Caco-2 (cell line): ENCODE data around the gene CPED1. TPM values are rescaled to one million over a fixed set of nuclear protein-coding genes. Genes with fewer than 3 reads are reported as not detected.

Source experiments
- BruUV-seq: library from RNA; stranded (reverse); fragments of 400-500 nt; replicated peaks from 2 replicates; lab custom pipeline; 2021; lab: Mats Ljungman, UMichigan
- CTCF ChIA-PET: fragments of 300-600 bp; sonication (Branson Sonifier 250); formaldehyde crosslinking; loops from one replicate; lab custom pipeline; 2022; ENCODE audit warnings: antibody characterized with exemption; lab: Charles Lee
- POLR2A ChIA-PET: fragments of 300-600 bp; sonication (Branson Sonifier 250); formaldehyde crosslinking; loops from one replicate; lab custom pipeline; 2022; ENCODE audit warnings: antibody characterized with exemption; lab: Charles Lee
- DNase-seq, 2 experiments: peaks; one replicate each; pipeline versions ENCODE4 v3.0.0 to v3.0.0-alpha.2; 2020 to 2022
- H3K27me3 ChIP-seq: replicated peaks from 2 replicates; pipeline ENCODE4 v1.6.0; 2011; ENCODE audit warnings: low read length; ENCODE audit not compliant: control insufficient read depth, insufficient read depth
- H3K36me3 ChIP-seq: 2 replicates; pipeline ENCODE4 v1.5.1; 2011; ENCODE audit warnings: low read length; ENCODE audit not compliant: control insufficient read depth, insufficient read depth
- H3K4me1 ChIP-seq: fragments of 250-450 bp; sonication (Bioruptor Pico); 2 replicates; pipeline ENCODE4 v1.5.1; 2020; ENCODE audit warnings: mild to moderate bottlenecking
- H3K4me3 ChIP-seq: 2 replicates; pipeline ENCODE4 v1.5.1; 2011; ENCODE audit warnings: low read depth, mild to moderate bottlenecking, control low read depth, low read length
- H3K9me3 ChIP-seq: fragments of 250-450 bp; sonication (Bioruptor Pico); 2 replicates; pipeline ENCODE4 v1.5.1; 2020; ENCODE audit warnings: mild to moderate bottlenecking, moderate library complexity
- H3K27ac Mint-ChIP-seq: one replicate; pipeline ENCODE4 v1.8.0; 2022; ENCODE audit warnings: mixed read lengths; ENCODE audit not compliant: unreplicated experiment
- H3K27me3 Mint-ChIP-seq: one replicate; pipeline ENCODE4 v1.8.0; 2022; ENCODE audit warnings: mixed read lengths; ENCODE audit not compliant: insufficient read depth, unreplicated experiment
- H3K36me3 Mint-ChIP-seq: one replicate; pipeline ENCODE4 v1.8.0; 2022; ENCODE audit warnings: mild to moderate bottlenecking, mixed read lengths; ENCODE audit not compliant: insufficient read depth, unreplicated experiment
- H3K4me1 Mint-ChIP-seq: one replicate; pipeline ENCODE4 v1.8.0; 2022; ENCODE audit warnings: low read depth, mixed read lengths; ENCODE audit not compliant: unreplicated experiment
- H3K4me3 Mint-ChIP-seq: one replicate; pipeline ENCODE4 v1.8.0; 2022; ENCODE audit warnings: mild to moderate bottlenecking, moderate library complexity, mixed read lengths; ENCODE audit not compliant: unreplicated experiment
- H3K9me3 Mint-ChIP-seq: one replicate; pipeline ENCODE4 v1.8.0; 2022; ENCODE audit warnings: mixed read lengths; ENCODE audit not compliant: unreplicated experiment
- intact Hi-C: fragments of 100-400 bp; cut with micrococcal nuclease; formaldehyde crosslinking; loops from one replicate; pipeline ENCODE4 v1.10.0; 2022; ENCODE audit not compliant: unreplicated experiment
- total RNA-seq: library from RNA; stranded (reverse); gene quantifications from 2 replicates; pipeline ENCODE4 v1.2.3, GENCODE V29; 2022
- TF ChIP-seq, protein P1 (sequence below), 2 experiments: fragments of 200-600 bp in 1 of 2; IDR thresholded peaks; 1 replicate in 1 of 2; 2 replicates in 1 of 2; pipeline versions ENCODE4 v1.5.1 to v1.8.0; 2011 to 2022; ENCODE audit warnings: antibody characterized with exemption in 1 of 2, control low read depth in 1 of 2, inconsistent platforms in 1 of 2, low read depth in 1 of 2, low read length in 1 of 2, mild to moderate bottlenecking in 1 of 2, moderate library complexity in 1 of 2; ENCODE audit not compliant: insufficient read depth in 1 of 2, severe bottlenecking in 1 of 2, unreplicated experiment in 1 of 2

The CPED1 gene
- total RNA-seq, 1 experiment from 2014 or later = 0.23 TPM

DNA sequence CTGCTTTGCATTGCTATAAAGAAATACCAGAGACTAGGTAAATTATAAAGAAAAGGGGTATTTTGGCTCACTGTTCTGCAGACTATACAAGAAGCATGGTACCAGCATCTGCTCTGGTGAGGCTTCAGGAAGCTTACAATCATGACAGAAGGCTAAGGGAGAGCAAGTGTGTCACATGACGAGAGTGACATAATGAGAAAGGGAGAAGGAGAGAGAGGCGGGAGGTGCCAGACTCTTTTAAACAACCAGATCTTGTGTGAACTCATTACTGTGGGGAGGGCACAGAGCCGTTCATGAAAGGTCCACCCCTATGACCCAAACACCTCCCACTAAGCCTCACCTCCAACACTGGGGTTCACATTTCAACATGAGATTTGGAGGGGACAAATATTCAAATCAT, 281.3 kb downstream of the CPED1 start:
- no TSS peak for BruUV-seq
- Mint-ChIP-seq H3K36me3 (no peaks in the 10 kb centered on the region), H3K27ac (no peak overlapping the region), H3K4me3 (no peak overlapping the region), H3K27me3 (peaks cover 4% of the 10 kb centered on the region), H3K9me3 (no peaks in the 10 kb centered on the region), H3K4me1 (no peaks in the 10 kb centered on the region)
- no peak for DNase-seq
- TF ChIP-seq, protein P1, sequence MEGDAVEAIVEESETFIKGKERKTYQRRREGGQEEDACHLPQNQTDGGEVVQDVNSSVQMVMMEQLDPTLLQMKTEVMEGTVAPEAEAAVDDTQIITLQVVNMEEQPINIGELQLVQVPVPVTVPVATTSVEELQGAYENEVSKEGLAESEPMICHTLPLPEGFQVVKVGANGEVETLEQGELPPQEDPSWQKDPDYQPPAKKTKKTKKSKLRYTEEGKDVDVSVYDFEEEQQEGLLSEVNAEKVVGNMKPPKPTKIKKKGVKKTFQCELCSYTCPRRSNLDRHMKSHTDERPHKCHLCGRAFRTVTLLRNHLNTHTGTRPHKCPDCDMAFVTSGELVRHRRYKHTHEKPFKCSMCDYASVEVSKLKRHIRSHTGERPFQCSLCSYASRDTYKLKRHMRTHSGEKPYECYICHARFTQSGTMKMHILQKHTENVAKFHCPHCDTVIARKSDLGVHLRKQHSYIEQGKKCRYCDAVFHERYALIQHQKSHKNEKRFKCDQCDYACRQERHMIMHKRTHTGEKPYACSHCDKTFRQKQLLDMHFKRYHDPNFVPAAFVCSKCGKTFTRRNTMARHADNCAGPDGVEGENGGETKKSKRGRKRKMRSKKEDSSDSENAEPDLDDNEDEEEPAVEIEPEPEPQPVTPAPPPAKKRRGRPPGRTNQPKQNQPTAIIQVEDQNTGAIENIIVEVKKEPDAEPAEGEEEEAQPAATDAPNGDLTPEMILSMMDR (IDR thresholded peaks at IDR 0.05; ENCODE audit: insufficient read depth in 1 of 2, low read depth in 1 of 2, low read length in 1 of 2, severe bottlenecking in 1 of 2, unreplicated experiment in 1 of 2) = no peak
- H3K36me3 ChIP-seq = no peaks in the 10 kb centered on the region
- H3K4me1 ChIP-seq = no peaks in the 10 kb centered on the region
- no peaks in the 10 kb centered on the region for H3K9me3 ChIP-seq
- intact Hi-C loops = no loop called here
- ChIA-PET POLR2A (no interaction called here), CTCF (no interaction called here)
- no peak overlapping the region for H3K4me3 ChIP-seq
- H3K27me3 ChIP-seq = no peaks in the 10 kb centered on the region

DNA sequence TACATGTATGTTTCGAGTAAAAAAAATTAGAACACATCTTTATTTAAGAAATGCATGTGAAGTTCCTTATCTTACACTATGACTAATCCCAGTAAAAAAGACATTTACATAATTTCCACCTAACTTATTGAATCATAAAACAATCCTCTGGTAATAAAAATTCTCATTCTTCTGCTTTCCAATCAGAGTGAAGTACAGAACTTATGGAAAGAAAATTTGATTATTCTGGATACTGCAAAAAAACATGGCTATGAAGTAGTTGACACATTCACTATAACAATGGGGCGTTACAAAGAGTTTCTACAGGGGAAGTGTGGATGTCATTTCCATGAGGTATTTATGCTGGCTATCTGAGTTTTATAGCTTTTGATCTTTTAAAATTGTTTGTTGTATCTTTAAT, 282.6 kb downstream of the CPED1 start:
- Mint-ChIP-seq H3K27ac (no peak overlapping the region), H3K9me3 (no peaks in the 10 kb centered on the region), H3K4me3 (no peak overlapping the region), H3K27me3 (peaks cover 2% of the 10 kb centered on the region), H3K36me3 (no peaks in the 10 kb centered on the region), H3K4me1 (no peaks in the 10 kb centered on the region)
- H3K4me3 ChIP-seq = no peak overlapping the region
- POLR2A ChIA-PET = no interaction called here
- DNase-seq = no peak
- TF ChIP-seq, protein P1 (IDR thresholded peaks at IDR 0.05; ENCODE audit: insufficient read depth in 1 of 2, low read depth in 1 of 2, low read length in 1 of 2, severe bottlenecking in 1 of 2, unreplicated experiment in 1 of 2) = no peak
- intact Hi-C loops = no loop called here
- 0 out of 2 replicates have a peak, but pooled peaks cover 4% of the 10 kb centered on the region for H3K9me3 ChIP-seq
- no peaks in the 10 kb centered on the region for H3K27me3 ChIP-seq
- H3K36me3 ChIP-seq = no peaks in the 10 kb centered on the region
- H3K4me1 ChIP-seq = no peaks in the 10 kb centered on the region
- CTCF ChIA-PET = no interaction called here
- BruUV-seq = no TSS peak

GRCh38 chr7:121271916-121272315, 283.4 kb downstream of the CPED1 start:
- no peaks in the 10 kb centered on the region for H3K4me1 ChIP-seq
- H3K4me3 ChIP-seq = no peak overlapping the region
- CTCF ChIA-PET = no interaction called here
- Mint-ChIP-seq H3K9me3 (no peaks in the 10 kb centered on the region), H3K4me3 (no peak overlapping the region), H3K4me1 (no peaks in the 10 kb centered on the region), H3K27me3 (peaks cover 6% of the 10 kb centered on the region), H3K36me3 (no peaks in the 10 kb centered on the region), H3K27ac (no peak overlapping the region)
- H3K9me3 ChIP-seq = 0 out of 2 replicates have a peak, but pooled peaks cover 4% of the 10 kb centered on the region
- intact Hi-C loops = no loop called here
- no peaks in the 10 kb centered on the region for H3K27me3 ChIP-seq
- BruUV-seq = no TSS peak
- POLR2A ChIA-PET = no interaction called here
- DNase-seq = no peak
- no peaks in the 10 kb centered on the region for H3K36me3 ChIP-seq
- TF ChIP-seq, protein P1 (IDR thresholded peaks at IDR 0.05; ENCODE audit: insufficient read depth in 1 of 2, low read depth in 1 of 2, low read length in 1 of 2, severe bottlenecking in 1 of 2, unreplicated experiment in 1 of 2) = no peak
